ENCODE data around the gene BCL7C. TPM values are rescaled to one million over a fixed set of nuclear protein-coding genes. Genes with fewer than 3 reads are reported as not detected.

Gene BCL7C
- total and polyA plus RNA-seq, 2 of the 4 experiments (the other 2 are of a cell fraction) = 32.3 to 34.9 TPM

DNA sequence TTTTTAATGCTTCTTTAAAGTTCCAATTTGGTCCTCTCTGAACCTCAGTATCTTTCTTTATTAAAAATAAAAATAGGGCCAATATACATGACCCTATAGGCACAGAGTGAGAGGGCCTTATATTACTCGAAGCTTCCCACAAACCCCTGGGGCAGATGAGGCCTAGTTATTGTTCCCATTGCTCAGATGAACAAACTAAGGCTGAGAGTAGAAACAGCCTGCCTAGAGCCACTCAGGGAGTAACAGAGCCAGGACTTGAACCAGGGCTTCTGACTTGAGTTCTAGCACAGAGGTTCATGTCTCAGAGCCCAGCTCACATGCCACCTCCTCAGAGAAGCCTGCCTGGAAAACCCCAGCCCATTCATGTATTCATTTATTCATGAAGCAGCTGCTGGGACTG lies 7.7 kb downstream of the BCL7C start:
- 100% methylated on average over 1 of the region's 1 CpG; no CpG with 5 or more reads in 1 of the 2 experiments for WGBS, 2 experiments (ENCODE audit: extremely low coverage in 2 of 2, insufficient read length in 1 of 2)
- CTCF ChIA-PET = no interaction called here
- H4K5ac ChIP-seq (ENCODE audit: low read depth, low read length) = no peak overlapping the region

More for the DNA sequence above, 7.7 kb downstream of the BCL7C start:
- BruUV-seq (replicated peaks) = no TSS peak
- no peak overlapping the region for H4K8ac ChIP-seq (ENCODE audit: low read depth in 2 of 2, low read length in 2 of 2)
- no peak for DNase-seq
- no peaks in the 10 kb centered on the region for H3K9me1 ChIP-seq (ENCODE audit: insufficient read depth, low read length)
- in situ Hi-C loops (cut with MboI; ENCODE audit: low sequenced_read_pairs) (no loop called here), dilution Hi-C loops (cut with HindIII; ENCODE audit: low sequenced_read_pairs, unreplicated experiment) (no loop called here), intact Hi-C loops (cut with micrococcal nuclease) (no loop called here)
- no peak overlapping the region for H3K4me3 ChIP-seq (ENCODE audit: insufficient read depth, low read depth, low read length)
- H3K79me1 ChIP-seq (ENCODE audit: low read depth in 1 of 2, low read length in 2 of 2) = peaks cover 8 to 51% of the 10 kb centered on the region in 2 experiments
- H2AFZ ChIP-seq (replicated peaks; ENCODE audit: low read length, poor library complexity) = no peak overlapping the region
- H4K20me1 ChIP-seq (ENCODE audit: insufficient read depth, low read length) = no peaks in the 10 kb centered on the region
- no peak overlapping the region for H3K14ac ChIP-seq (replicated peaks; ENCODE audit: low read depth, low read length)
- no peak overlapping the region for H2BK120ac ChIP-seq (ENCODE audit: low read depth, low read length)
- no peak overlapping the region for H4K91ac ChIP-seq (ENCODE audit: insufficient read depth, low read depth, low read length)
- no peak overlapping the region for H3K4me2 ChIP-seq (ENCODE audit: low read depth, low read length)
- H2BK20ac ChIP-seq (ENCODE audit: low read depth, low read length) = no peak overlapping the region
- ATAC-seq (ENCODE audit: low read depth) = no peak
- no peak for TF ChIP-seq MXI1 (IDR thresholded peaks at IDR 0.05; ENCODE audit: borderline replicate concordance, low read depth, low read length)
- TF ChIP-seq RAD21 (IDR thresholded peaks at IDR 0.05; ENCODE audit: low read length) = no peak
- no peak for TF ChIP-seq RFX5 (IDR thresholded peaks at IDR 0.05; ENCODE audit: low read depth, low read length)
- H3K4me1 ChIP-seq (ENCODE audit: control insufficient read depth, insufficient read depth, low read length) = no peaks in the 10 kb centered on the region
- H3K56ac ChIP-seq (ENCODE audit: extremely low read depth, insufficient read depth, low read length) = no peak overlapping the region
- no peak overlapping the region for H2AK5ac ChIP-seq (ENCODE audit: low read depth, low read length)
- POLR2A ChIA-PET (ENCODE audit: unreplicated experiment) = no interaction called here
- H2BK15ac ChIP-seq (ENCODE audit: low read depth, low read length) = no peak overlapping the region
- H2AK9ac ChIP-seq (replicated peaks; ENCODE audit: low read depth, low read length, poor library complexity) = no peak overlapping the region
- H3K9me3 ChIP-seq (ENCODE audit: control insufficient read depth, insufficient read depth, low read length) = no peaks in the 10 kb centered on the region
- H3K4ac ChIP-seq (ENCODE audit: low read depth, low read length) = no peak overlapping the region
- no peak overlapping the region for H3K9ac ChIP-seq (ENCODE audit: low read depth, low read length)
- H2BK5ac ChIP-seq (ENCODE audit: low read depth, low read length, poor library complexity, severe bottlenecking) = no peak overlapping the region
- no peak overlapping the region for H3K23ac ChIP-seq (ENCODE audit: low read depth, low read length)
- H3K27ac ChIP-seq (ENCODE audit: insufficient read depth, low read length) = no peak overlapping the region
- H3K27me3 ChIP-seq (ENCODE audit: control insufficient read depth, insufficient read depth, low read length) = no peaks in the 10 kb centered on the region
- H3K36me3 ChIP-seq (ENCODE audit: control insufficient read depth, insufficient read depth, low read length) = peaks cover 46% of the 10 kb centered on the region
- H3K18ac ChIP-seq (ENCODE audit: low read depth, low read length) = no peak overlapping the region
